GM12891 (cell line): ENCODE results near the gene LEMD3.

Experiments used
- POLR2AphosphoS5 ChIP-seq: IDR thresholded peaks from 2 replicates; pipeline ENCODE4 v1.6.1; 2011; ENCODE audit warnings: low read depth, low read length, control low read depth
- POU2F2 ChIP-seq: IDR thresholded peaks from 2 replicates; pipeline ENCODE4 v1.6.1; 2011; ENCODE audit warnings: low read depth, mild to moderate bottlenecking, control low read depth, low read length, moderate library complexity
- TAF1 ChIP-seq: IDR thresholded peaks from 2 replicates; pipeline ENCODE4 v1.6.1; 2011; ENCODE audit warnings: low read depth, low read length, control low read depth

GRCh38 chr12:65175385-65175784 is 6.0 kb downstream of the LEMD3 start:
- no peak for TF ChIP-seq TAF1
- TF ChIP-seq POU2F2: no peak
- TF ChIP-seq POLR2AphosphoS5: no peak
